ENCODE results near the gene MYO18B.

The MYO18B gene

GRCh38 chr22:25928038-25928437, 186.1 kb downstream of the MYO18B start:
- TF ChIP-seq POLR2AphosphoS5 (IDR thresholded peaks at IDR 0.05; ENCODE audit: low read depth, low read length) (no peak), TAF1 (IDR thresholded peaks at IDR 0.05; ENCODE audit: borderline replicate concordance, insufficient read depth, low read length) (no peak), SIN3A (IDR thresholded peaks at IDR 0.05; ENCODE audit: borderline replicate concordance, insufficient read depth, low read length) (no peak), FOXP2 (optimal IDR thresholded peaks at IDR 0.05; ENCODE audit: borderline replicate concordance, extremely low read depth, extremely low read length, insufficient read depth) (no peak)

GRCh38 chr22:25929321-25929878, 187.4 kb downstream of the MYO18B start:
- no peak for TF ChIP-seq TAF1 (IDR thresholded peaks at IDR 0.05; ENCODE audit: borderline replicate concordance, insufficient read depth, low read length)
- no peak for TF ChIP-seq FOXP2 (optimal IDR thresholded peaks at IDR 0.05; ENCODE audit: borderline replicate concordance, extremely low read depth, extremely low read length, insufficient read depth)
- no peak for TF ChIP-seq SIN3A (IDR thresholded peaks at IDR 0.05; ENCODE audit: borderline replicate concordance, insufficient read depth, low read length)
- TF ChIP-seq POLR2AphosphoS5 (IDR thresholded peaks at IDR 0.05; ENCODE audit: low read depth, low read length), result no peak
- no peak for TF ChIP-seq REST (IDR thresholded peaks at IDR 0.05; ENCODE audit: insufficient read depth in 1 of 2, low read depth in 2 of 2, low read length in 2 of 2)

GRCh38 chr22:25930083-25930482, 188.1 kb downstream of the MYO18B start:
- no peak for TF ChIP-seq SIN3A (IDR thresholded peaks at IDR 0.05; ENCODE audit: borderline replicate concordance, insufficient read depth, low read length)
- TF ChIP-seq REST (IDR thresholded peaks at IDR 0.05; ENCODE audit: insufficient read depth in 1 of 2, low read depth in 2 of 2, low read length in 2 of 2), result no peak
- no peak for TF ChIP-seq FOXP2 (optimal IDR thresholded peaks at IDR 0.05; ENCODE audit: borderline replicate concordance, extremely low read depth, extremely low read length, insufficient read depth)
- no peak for TF ChIP-seq TAF1 (IDR thresholded peaks at IDR 0.05; ENCODE audit: borderline replicate concordance, insufficient read depth, low read length)
- no peak for TF ChIP-seq POLR2AphosphoS5 (IDR thresholded peaks at IDR 0.05; ENCODE audit: low read depth, low read length)

- TF ChIP-seq SIN3A (IDR thresholded peaks at IDR 0.05; ENCODE audit: borderline replicate concordance, insufficient read depth, low read length) (no peak), TAF1 (IDR thresholded peaks at IDR 0.05; ENCODE audit: borderline replicate concordance, insufficient read depth, low read length) (no peak), FOXP2 (optimal IDR thresholded peaks at IDR 0.05; ENCODE audit: borderline replicate concordance, extremely low read depth, extremely low read length, insufficient read depth) (no peak), POLR2AphosphoS5 (IDR thresholded peaks at IDR 0.05; ENCODE audit: low read depth, low read length) (no peak), REST (IDR thresholded peaks at IDR 0.05; ENCODE audit: insufficient read depth in 1 of 2, low read depth in 2 of 2, low read length in 2 of 2) (no peak)
Observed at GRCh38 chr22:25930788-25931310, 188.9 kb downstream of the MYO18B start.

GRCh38 chr22:25933158-25933788, 191.3 kb downstream of the MYO18B start:
- TF ChIP-seq TAF1 (IDR thresholded peaks at IDR 0.05; ENCODE audit: borderline replicate concordance, insufficient read depth, low read length), result no peak
- TF ChIP-seq SIN3A (IDR thresholded peaks at IDR 0.05; ENCODE audit: borderline replicate concordance, insufficient read depth, low read length), result no peak
- no peak for TF ChIP-seq REST (IDR thresholded peaks at IDR 0.05; ENCODE audit: insufficient read depth in 1 of 2, low read depth in 2 of 2, low read length in 2 of 2)
- no peak for TF ChIP-seq POLR2AphosphoS5 (IDR thresholded peaks at IDR 0.05; ENCODE audit: low read depth, low read length)
- TF ChIP-seq FOXP2 (optimal IDR thresholded peaks at IDR 0.05; ENCODE audit: borderline replicate concordance, extremely low read depth, extremely low read length, insufficient read depth), result no peak

Measured in PFSK-1 (cell line).